SK-N-SH treated with all-trans-retinoic acid at 6 μM for 48 hours (cell line): ENCODE measurements around the gene RNPEP.
"Not testable (repeated sequence)": the region's sequence is repeated elsewhere in the genome, so short reads cannot be mapped to it uniquely, and the experiment has no call there.

ENCODE experiments used
- ATAC-seq: fragments of 200-7000 bp; cut with Tn5 transposase; 3 replicates; pipeline ENCODE4 v1.9.1; 2020; ENCODE audit warnings: mild to moderate bottlenecking, moderate library complexity
- ARNTL ChIP-seq: fragments of 450-650 bp; formaldehyde crosslinking; IDR thresholded peaks from 2 replicates; pipeline ENCODE4 v1.5.0; 2020; ENCODE audit warnings: low read depth, mild to moderate bottlenecking, moderate library complexity, borderline replicate concordance
- BACH2 ChIP-seq: fragments of 250-450 bp; sonication (Bioruptor Pico); IDR thresholded peaks from 2 replicates; pipeline ENCODE4 v1.9.0; 2021; ENCODE audit warnings: mild to moderate bottlenecking, borderline replicate concordance
- CREB5 ChIP-seq: fragments of 250-450 bp; sonication (Bioruptor Pico); IDR thresholded peaks from 2 replicates; pipeline ENCODE4 v1.5.1; 2020; ENCODE audit warnings: low read depth, mild to moderate bottlenecking, moderate library complexity
- CSDC2 ChIP-seq: fragments of 250-450 bp; sonication (Bioruptor Pico); IDR thresholded peaks from 2 replicates; pipeline ENCODE4 v1.5.0; 2020; ENCODE audit warnings: mild to moderate bottlenecking, moderate library complexity
- CSRNP3 ChIP-seq: fragments of 250-450 bp; sonication (Bioruptor Pico); IDR thresholded peaks from 2 replicates; pipeline ENCODE4 v1.5.1; 2021; ENCODE audit warnings: mild to moderate bottlenecking, moderate library complexity
- ESRRG ChIP-seq: fragments of 250-450 bp; sonication (Bioruptor Pico); IDR thresholded peaks from 2 replicates; pipeline ENCODE4 v1.6.1; 2021; ENCODE audit warnings: mild to moderate bottlenecking
- ISL1 ChIP-seq: fragments of 250-450 bp; sonication (Bioruptor Pico); IDR thresholded peaks from 2 replicates; pipeline ENCODE4 v2.1.2; 2022; ENCODE audit warnings: mild to moderate bottlenecking, moderate library complexity
- OSR1 ChIP-seq: fragments of 250-450 bp; sonication (Bioruptor Pico); IDR thresholded peaks from 2 replicates; pipeline ENCODE4 v1.8.0; 2022; ENCODE audit warnings: moderate library complexity, mild to moderate bottlenecking, inconsistent platforms
- PATZ1 ChIP-seq: fragments of 250-450 bp; sonication (Bioruptor Pico); IDR thresholded peaks from 2 replicates; pipeline ENCODE4 v1.8.0; 2020; ENCODE audit warnings: mild to moderate bottlenecking, moderate library complexity, borderline replicate concordance
- POU6F1 ChIP-seq: fragments of 250-450 bp; sonication (Bioruptor Pico); IDR thresholded peaks from 2 replicates; pipeline ENCODE4 v1.8.0; 2021; ENCODE audit warnings: low read depth, mild to moderate bottlenecking, moderate library complexity, borderline replicate concordance
- PPARA ChIP-seq: fragments of 250-450 bp; sonication (Bioruptor Pico); IDR thresholded peaks from 2 replicates; pipeline ENCODE4 v1.5.0; 2020; ENCODE audit warnings: mild to moderate bottlenecking, borderline replicate concordance
- RARB ChIP-seq: fragments of 250-450 bp; sonication (Bioruptor Pico); IDR thresholded peaks from 2 replicates; pipeline ENCODE4 v1.8.0; 2021; ENCODE audit warnings: mild to moderate bottlenecking, moderate library complexity
- SNAI2 ChIP-seq: fragments of 250-450 bp; sonication (Bioruptor Pico); IDR thresholded peaks from 2 replicates; pipeline ENCODE4 v1.5.0; 2020; ENCODE audit warnings: mild to moderate bottlenecking, moderate library complexity
- TOX ChIP-seq: fragments of 250-450 bp; sonication (Bioruptor Pico); IDR thresholded peaks from 2 replicates; pipeline ENCODE4 v1.8.0; 2021; ENCODE audit warnings: mild to moderate bottlenecking, moderate library complexity, borderline replicate concordance
- TSHZ2 ChIP-seq: fragments of 250-450 bp; sonication (Bioruptor Pico); IDR thresholded peaks from 2 replicates; pipeline ENCODE4 v1.5.0; 2020; ENCODE audit warnings: mild to moderate bottlenecking, moderate library complexity
- ZC3H10 ChIP-seq: fragments of 250-450 bp; sonication (Bioruptor Pico); IDR thresholded peaks from 2 replicates; pipeline ENCODE4 v1.5.1; 2021; ENCODE audit warnings: mild to moderate bottlenecking, moderate library complexity
- ZFP3 ChIP-seq: fragments of 250-450 bp; sonication (Bioruptor Pico); IDR thresholded peaks from 2 replicates; pipeline ENCODE4 v1.5.0; 2020; ENCODE audit warnings: mild to moderate bottlenecking, moderate library complexity
- ZFP30 ChIP-seq: fragments of 450-650 bp; formaldehyde crosslinking; IDR thresholded peaks from 2 replicates; pipeline ENCODE4 v1.5.0; 2022; ENCODE audit warnings: mild to moderate bottlenecking, moderate library complexity
- ZNF565 ChIP-seq: fragments of 450-650 bp; formaldehyde crosslinking; conservative IDR thresholded peaks from 2 replicates; pipeline ENCODE4 v1.5.0; 2020; ENCODE audit warnings: low read depth, mild to moderate bottlenecking, moderate library complexity
- ZNF70 ChIP-seq: fragments of 450-650 bp; formaldehyde crosslinking; IDR thresholded peaks from 2 replicates; pipeline ENCODE4 v1.5.0; 2020; ENCODE audit warnings: mild to moderate bottlenecking, moderate library complexity
- ZNF8 ChIP-seq: fragments of 450-650 bp; formaldehyde crosslinking; IDR thresholded peaks from 2 replicates; pipeline ENCODE4 v1.5.0; 2020; ENCODE audit warnings: mild to moderate bottlenecking, moderate library complexity

The RNPEP gene

GRCh38 chr1:201939574-201939973, 42.9 kb upstream of the RNPEP start:
- no peak for TF ChIP-seq POU6F1 (CRISPR knock-in tag)
- TF ChIP-seq PATZ1, result no peak
- no peak for TF ChIP-seq ESRRG (CRISPR knock-in tag)
- TF ChIP-seq CREB5, result no peak
- TF ChIP-seq CSDC2 (CRISPR knock-in tag), result no peak
- no peak for TF ChIP-seq PPARA (CRISPR knock-in tag)
- TF ChIP-seq ARNTL (CRISPR knock-in tag), result no peak
- no peak for TF ChIP-seq ZFP3 (CRISPR knock-in tag)
- no peak for TF ChIP-seq OSR1 (CRISPR knock-in tag)
- TF ChIP-seq ISL1 (CRISPR knock-in tag), result no peak
- no peak for TF ChIP-seq TSHZ2 (CRISPR knock-in tag)
- no peak for TF ChIP-seq BACH2 (CRISPR knock-in tag)
- no peak for TF ChIP-seq ZFP30 (CRISPR knock-in tag)
- TF ChIP-seq ZC3H10 (CRISPR knock-in tag), result no peak
- no peak for TF ChIP-seq SNAI2 (CRISPR knock-in tag)
- no peak for TF ChIP-seq TOX
- TF ChIP-seq ZNF70 (CRISPR knock-in tag), result no peak
- TF ChIP-seq CSRNP3 (CRISPR knock-in tag), result no peak
- no peak for TF ChIP-seq RARB (CRISPR knock-in tag)
- no peak for TF ChIP-seq ZNF565 (CRISPR knock-in tag)
- no peak for ATAC-seq

- ATAC-seq, result not testable (repeated sequence)
Measured at GRCh38 chr1:201940316-201940715, 42.1 kb upstream of the RNPEP start.

- ATAC-seq, result no peak
- TF ChIP-seq CREB5 (no peak), TSHZ2 (CRISPR knock-in tag) (no peak), SNAI2 (CRISPR knock-in tag) (no peak), ZNF565 (CRISPR knock-in tag) (no peak), ZNF70 (CRISPR knock-in tag) (no peak), ZFP30 (CRISPR knock-in tag) (no peak), ZFP3 (CRISPR knock-in tag) (no peak), ZNF8 (CRISPR knock-in tag) (no peak), ARNTL (CRISPR knock-in tag) (no peak), BACH2 (CRISPR knock-in tag) (no peak)
Measured at GRCh38 chr1:201941420-201942128, 40.9 kb upstream of the RNPEP start.
